Transverse colon (tissue), 4 donors: ENCODE measurements around the gene LRRN1.

ENCODE experiments used
- CTCF ChIP-seq, 5 experiments: fragments of 200-600 bp in 3 of 5; fragments of 450-650 bp in 2 of 5; sonication (generic) in 3 of 5; IDR thresholded peaks; 1 replicate in 2 of 5; 2 replicates in 3 of 5; pipeline ENCODE4 v1.5.1; 2016 to 2017; ENCODE audit warnings: antibody characterized with exemption in 5 of 5, inconsistent platforms in 3 of 5, mild to moderate bottlenecking in 2 of 5, moderate library complexity in 1 of 5
- POLR2A ChIP-seq: fragments of 450-650 bp; IDR thresholded peaks from one replicate; pipeline ENCODE4 v1.6.1; 2016; ENCODE audit warnings: antibody characterized with exemption, mild to moderate bottlenecking, moderate library complexity
- POLR2AphosphoS5 ChIP-seq, 3 donors: sonication (generic); formaldehyde crosslinking; IDR thresholded peaks; one replicate each; pipeline ENCODE4 v1.6.1; 2016; ENCODE audit warnings: antibody characterized with exemption in 3 of 3

- TF ChIP-seq CTCF (IDR thresholded peaks at IDR 0.05) (no peak), POLR2AphosphoS5 (IDR thresholded peaks at IDR 0.05) (no peak), POLR2A (no peak)
Observed at GRCh38 chr3:3842356-3842755, 43.1 kb downstream of the LRRN1 start.
